Dermis microvascular lymphatic vessel endothelial cell (primary cell): ENCODE measurements around the gene POLN. TPM values are rescaled to one million over a fixed set of nuclear protein-coding genes. Genes with fewer than 3 reads are reported as not detected.

Source experiments
- DNase-seq, 2 donors: peaks; one replicate each; pipeline versions ENCODE4 v3.0.0 to v3.0.0-alpha.2; 2010; ENCODE audit warnings: low read depth in 2 of 2
- total RNA-seq: library from RNA; depleted of rRNA; stranded (reverse); fragments of >200 nt; gene quantifications from 2 replicates; pipeline ENCODE4 v1.2.1, GENCODE V29; 2014

Gene POLN
- total RNA-seq, 1 donor from 2014 or later = 1.9 TPM

- no peak for DNase-seq
Measured at GRCh38 chr4:2116687-2117400, 125.1 kb downstream of the POLN start.

- no peak for DNase-seq
Measured at GRCh38 chr4:2105559-2105958, 136.4 kb downstream of the POLN start.

- DNase-seq = no peak
Measured at GRCh38 chr4:2104556-2105345, 137.2 kb downstream of the POLN start.

GRCh38 chr4:2103843-2104547 is 137.9 kb downstream of the POLN start:
- no peak for DNase-seq

DNA sequence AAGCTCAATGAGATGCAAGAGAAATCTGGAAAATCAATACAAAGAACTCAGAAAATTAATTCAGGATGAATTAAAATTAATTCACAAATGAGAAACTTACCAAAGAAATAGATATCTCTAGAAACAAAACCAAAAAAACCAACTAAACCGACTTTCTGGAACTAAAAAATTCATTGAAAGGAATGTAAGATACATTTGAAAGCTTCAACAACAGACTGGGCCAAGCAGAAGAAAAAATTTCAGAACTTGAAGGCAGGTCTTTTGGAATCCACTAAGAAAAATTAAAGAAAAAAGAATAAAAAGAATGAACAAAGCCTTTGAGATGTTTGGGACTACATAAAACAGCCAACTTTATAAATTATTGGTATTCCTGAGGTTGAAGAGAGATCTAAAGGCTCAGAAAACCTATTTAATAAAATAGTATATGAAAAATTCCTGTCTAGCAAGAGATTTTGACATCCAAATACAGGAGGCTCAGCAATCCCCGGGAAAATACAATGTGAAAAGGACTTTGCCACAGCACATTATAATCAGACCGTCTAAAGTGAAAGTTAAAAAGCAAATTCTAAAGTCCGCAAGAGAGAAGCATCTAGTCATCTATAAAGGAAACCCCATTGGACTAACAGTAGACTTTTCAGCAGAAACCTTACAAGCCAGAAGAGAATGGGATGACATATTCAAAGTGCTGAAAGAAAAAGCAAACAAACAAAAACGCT is 138.6 kb downstream of the POLN start:
- DNase-seq = no peak

GRCh38 chr4:2102045-2102883 is 139.7 kb downstream of the POLN start:
- no peak for DNase-seq

DNA sequence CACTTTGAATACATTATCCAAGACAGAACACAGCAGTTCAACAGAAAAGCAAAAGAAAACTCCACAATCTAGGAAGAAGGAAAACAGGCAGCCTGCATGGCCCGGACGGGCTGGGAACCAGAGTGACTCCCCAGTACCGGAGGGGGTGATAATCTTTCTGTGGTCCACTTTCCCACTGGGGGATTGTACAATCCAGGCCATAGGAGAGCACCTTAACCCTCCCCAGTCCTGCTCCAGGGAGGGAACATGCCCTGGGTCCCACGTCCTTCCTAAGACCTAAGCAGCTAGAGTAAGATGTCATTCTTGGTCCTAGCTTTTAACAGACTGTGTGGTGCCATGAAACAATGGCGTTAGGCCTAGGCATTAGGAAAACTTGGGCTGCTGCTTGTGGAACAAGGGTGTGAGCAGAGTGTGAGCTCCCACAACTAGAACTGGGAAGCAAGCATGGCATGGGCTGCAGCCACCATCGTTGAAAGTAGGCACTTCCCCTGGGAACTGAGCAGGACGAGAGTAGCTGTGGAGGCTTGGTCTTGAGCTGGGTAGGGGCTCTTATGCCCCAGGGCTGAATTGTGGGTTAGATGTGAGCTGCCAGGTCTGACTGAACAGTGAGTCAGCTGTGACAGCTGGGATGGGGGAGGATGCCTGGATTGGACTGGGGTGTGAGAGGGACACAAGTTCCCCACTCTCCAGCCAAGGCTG is 140.4 kb downstream of the POLN start:
- no peak for DNase-seq

DNA sequence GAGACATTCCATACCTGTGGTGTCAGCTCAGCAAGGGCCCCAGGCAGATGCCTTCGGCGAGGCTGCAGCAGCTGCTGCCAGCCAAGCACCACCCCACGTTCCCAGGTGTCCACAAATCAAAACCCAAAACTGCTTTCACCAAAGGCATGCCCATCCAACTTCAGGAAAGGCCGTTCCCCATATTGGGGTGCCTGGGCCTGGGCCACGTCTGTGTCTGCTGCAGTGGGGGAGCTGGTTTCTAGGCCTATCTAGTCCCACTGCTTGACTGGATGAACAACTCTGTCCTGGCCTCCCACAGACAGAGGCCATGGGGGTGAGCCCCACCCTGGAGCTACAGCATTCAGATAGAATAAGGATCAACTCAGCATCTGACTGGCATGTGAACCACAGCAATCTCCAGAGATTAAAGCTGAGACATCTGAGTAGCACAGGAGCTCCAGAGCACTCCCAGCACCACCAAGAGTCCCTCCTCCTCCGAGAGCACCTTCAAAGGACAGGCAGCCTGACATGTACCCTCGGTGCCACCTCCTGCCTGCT is 145.8 kb downstream of the POLN start:
- no peak for DNase-seq

DNA sequence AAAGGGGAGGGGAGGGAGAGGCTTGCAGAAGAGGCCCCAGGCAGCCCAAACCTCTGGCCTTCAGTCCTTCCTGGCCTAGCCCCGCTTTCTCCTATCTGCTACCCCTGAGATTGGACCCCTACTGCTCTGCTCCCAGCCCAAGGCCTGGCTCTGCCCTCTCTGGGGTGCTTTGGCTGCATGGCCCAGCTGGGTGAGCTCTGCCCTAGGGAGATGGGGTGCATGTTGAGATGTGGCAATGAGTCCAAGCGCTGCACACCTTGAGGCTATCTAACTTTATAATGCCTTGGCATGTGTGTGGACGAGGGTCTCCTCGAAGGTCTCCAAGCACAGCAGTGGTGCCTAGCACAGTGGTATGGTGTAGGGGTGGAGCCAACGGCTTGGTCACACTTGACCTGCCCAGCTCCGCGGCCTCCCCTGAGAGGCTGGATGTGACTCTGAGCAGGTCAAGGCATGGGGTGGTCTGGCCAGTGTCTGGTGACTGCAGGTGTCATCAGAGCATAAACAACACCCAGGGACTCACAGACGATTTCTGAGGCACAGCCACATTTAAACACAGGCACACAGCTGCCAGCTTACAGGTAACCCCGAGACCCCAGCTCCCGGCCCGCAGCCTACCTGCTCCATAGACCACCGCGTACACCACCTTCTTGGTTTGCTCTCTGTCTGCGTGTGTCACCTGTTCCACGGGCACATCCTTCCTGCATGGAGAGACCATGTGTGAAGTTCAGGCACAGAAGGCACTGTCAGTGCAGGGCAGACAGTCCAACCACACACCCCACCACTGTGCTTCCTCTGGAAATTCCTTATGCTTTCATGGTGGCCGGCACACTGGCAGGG is 146.5 kb downstream of the POLN start:
- no peak for DNase-seq

DNA sequence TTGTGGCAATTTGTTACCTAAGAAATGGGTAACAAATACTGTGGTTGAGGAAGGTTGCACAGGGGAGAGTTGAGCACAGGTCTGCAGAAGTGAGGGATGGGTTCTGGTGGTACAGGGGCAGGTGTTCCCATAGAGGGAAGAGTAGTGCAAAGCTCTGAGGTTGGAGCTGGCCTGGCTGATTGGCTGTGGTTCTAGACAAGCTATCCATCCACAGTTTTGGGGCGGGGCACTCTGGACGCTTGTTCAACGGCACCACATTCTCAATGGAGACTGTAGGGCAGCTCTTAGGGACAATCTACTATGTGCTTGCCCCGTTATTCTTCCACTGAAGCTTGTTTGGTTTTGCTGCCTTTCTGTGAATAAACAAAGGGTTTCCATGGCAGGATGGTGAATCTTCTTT is 147.4 kb downstream of the POLN start:
- DNase-seq = no peak

DNA sequence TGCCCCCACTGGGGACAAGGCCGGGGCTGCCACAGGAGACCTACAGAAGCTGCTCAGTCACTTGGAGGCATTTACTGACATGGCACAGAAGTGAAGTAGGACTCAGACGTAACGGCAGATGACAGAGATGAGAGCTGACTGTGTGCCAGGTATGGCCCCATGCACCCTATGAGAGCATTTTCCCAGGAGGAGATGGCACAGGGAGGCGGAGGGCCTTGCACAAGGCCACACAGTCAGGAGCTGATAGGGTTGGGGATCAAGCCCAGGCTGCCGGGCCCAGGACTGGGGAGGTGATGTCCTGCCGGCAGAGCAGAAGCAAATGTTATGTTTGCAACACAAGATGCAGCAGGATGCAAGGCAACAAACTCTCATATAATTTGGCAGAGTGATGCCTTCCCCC is 148.7 kb downstream of the POLN start:
- DNase-seq = no peak

DNA sequence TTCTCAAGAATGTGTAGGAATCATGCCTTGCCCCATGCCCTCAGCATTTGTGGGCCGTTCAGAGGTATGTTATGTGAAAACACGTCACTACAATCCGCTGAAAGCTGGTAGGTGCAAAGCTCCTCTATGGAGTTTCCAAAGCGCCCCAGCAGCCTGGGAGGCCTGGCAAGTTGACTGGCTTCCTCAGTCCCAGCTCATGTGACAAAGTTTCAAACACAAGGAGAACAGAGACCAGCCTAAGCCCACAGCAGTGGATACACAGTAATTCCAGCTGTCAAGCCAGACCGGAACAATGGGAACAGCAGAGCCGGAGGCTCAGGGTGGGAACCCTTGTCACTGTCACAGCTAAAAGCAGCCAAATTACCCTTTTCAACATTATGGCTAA is 149.3 kb downstream of the POLN start:
- DNase-seq = no peak

- DNase-seq = no peak
Measured at GRCh38 chr4:2091990-2092668, 149.8 kb downstream of the POLN start.

GRCh38 chr4:2090642-2091041 is 151.3 kb downstream of the POLN start:
- no peak for DNase-seq

DNA sequence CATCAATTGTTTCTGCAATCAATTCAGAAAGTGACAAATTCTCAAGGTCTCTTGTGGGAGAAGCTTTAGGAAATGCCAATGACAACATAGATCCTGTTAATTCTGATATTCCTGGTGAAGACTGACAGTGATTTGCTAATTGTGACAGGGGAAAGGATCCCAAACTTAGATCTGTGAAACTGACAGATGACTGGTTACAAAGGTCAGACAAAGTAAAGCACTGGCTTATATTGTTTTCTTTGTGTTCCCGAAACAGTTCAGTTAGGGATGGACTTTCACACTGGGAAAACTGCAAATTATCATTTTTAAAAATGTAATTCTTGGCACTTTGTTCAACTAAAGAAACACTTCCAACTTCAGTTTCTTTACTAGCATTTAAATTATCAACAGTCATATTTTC is 152.7 kb downstream of the POLN start:
- no peak for DNase-seq

GRCh38 chr4:2087170-2087569 is 154.8 kb downstream of the POLN start:
- no peak for DNase-seq

DNA sequence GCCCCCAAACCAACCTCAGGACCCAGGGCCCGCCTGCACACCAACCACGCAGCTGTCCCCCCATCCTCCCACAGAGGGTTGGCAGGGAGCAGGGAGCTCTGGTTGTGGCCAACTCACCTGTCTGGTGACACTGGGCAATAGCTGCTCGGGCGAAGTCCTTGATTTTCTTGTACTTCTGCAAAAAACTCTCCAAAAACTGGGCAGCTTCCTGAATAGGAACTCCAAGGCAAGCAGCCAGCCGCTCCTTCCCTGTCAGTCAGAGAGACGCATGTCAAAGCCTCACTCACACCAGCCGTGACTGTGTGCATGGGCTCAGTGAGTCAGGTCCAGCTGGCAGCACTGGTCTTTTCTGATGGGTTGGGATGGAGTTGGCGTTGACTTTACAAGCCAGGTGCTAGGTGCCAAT is 156.4 kb downstream of the POLN start:
- DNase-seq = no peak

GRCh38 chr4:2084316-2084715 is 157.6 kb downstream of the POLN start:
- no peak for DNase-seq

DNA sequence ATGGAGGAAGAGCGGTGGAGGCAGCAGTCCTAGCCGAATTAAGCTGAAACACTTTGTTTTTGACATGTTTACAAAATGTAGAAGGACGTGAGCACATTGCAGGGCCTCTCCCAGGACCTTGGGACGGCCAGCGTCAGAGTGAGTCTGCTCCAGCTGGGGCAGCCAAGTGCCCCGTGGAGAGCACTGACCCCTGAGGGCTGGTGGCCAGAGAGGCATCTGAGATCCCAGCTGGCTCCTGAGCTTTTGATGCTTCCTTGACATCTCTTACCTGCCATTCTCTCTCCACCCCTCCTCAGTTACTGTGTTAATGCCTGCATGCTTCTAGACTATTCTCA is 158.1 kb downstream of the POLN start:
- no peak for DNase-seq
